HCT116 (cell line): ENCODE data around the gene MEF2D. TPM values are rescaled to one million over a fixed set of nuclear protein-coding genes. Genes with fewer than 3 reads are reported as not detected.

ENCODE experiments used
- ATAC-seq: fragments of 200-7000 bp; cut with Tn5 transposase; 2 replicates; pipeline ENCODE4 v1.9.1; 2020; ENCODE audit warnings: mild to moderate bottlenecking, moderate library complexity
- BruUV-seq: library from RNA; stranded (reverse); fragments of 400-500 nt; replicated peaks from 2 replicates; lab custom pipeline; 2021; lab: Mats Ljungman, UMichigan
- CTCF ChIA-PET: fragments of 300-600 bp; sonication (Branson Sonifier 250); formaldehyde crosslinking; loops from one replicate; lab custom pipeline; 2021; ENCODE audit warnings: antibody characterized with exemption; lab: Charles Lee
- POLR2A ChIA-PET: fragments of 300-600, 350-600 bp; sonication (Branson Sonifier 250); formaldehyde crosslinking; loops from one replicate; lab custom pipeline; 2021; ENCODE audit warnings: antibody characterized with exemption; lab: Charles Lee
- RAD21 ChIA-PET, 2 experiments: fragments of 300-600 bp; sonication (Branson Sonifier 250); formaldehyde crosslinking; loops; one replicate each; lab custom pipeline; 2023; ENCODE audit warnings: low total read pairs in 2 of 2; ENCODE audit not compliant: uncharacterized antibody in 2 of 2, unreplicated experiment in 2 of 2, low non-redundant PET in 1 of 2; lab: Charles Lee
- DNase-seq: peaks from one replicate; pipeline ENCODE4 v3.0.0-alpha.2; 2010; ENCODE audit warnings: low read depth, low spot score
- H2AFZ ChIP-seq: fragments of 200-600 bp; shearing (Covaris generic), sonication (generic); 2 replicates; pipeline ENCODE4 v1.6.1; 2017; ENCODE audit warnings: low read depth, mixed run types, mixed read lengths, antibody characterized with exemption, low read length; ENCODE audit not compliant: poor library complexity, severe bottlenecking
- H3K27ac ChIP-seq: 2 replicates; pipeline ENCODE4 v1.5.1; 2012; ENCODE audit warnings: low read depth, low read length
- H3K27me3 ChIP-seq: fragments of 200-600 bp; sonication (generic); 2 replicates; pipeline ENCODE4 v1.6.1; 2016; ENCODE audit warnings: mixed run types, low read length, mixed read lengths; ENCODE audit not compliant: insufficient read depth
- H3K36me3 ChIP-seq, 2 experiments: fragments of 200-500 bp in 1 of 2; fragments of 200-600 bp in 1 of 2; sonication (Bioruptor generic) in 1 of 2; sonication (generic) in 1 of 2; 2 replicates each; pipeline versions ENCODE4 v1.5.1 to v1.6.1; 2014 to 2016; ENCODE audit warnings: low read length in 2 of 2, inconsistent platforms in 1 of 2, mixed read lengths in 1 of 2, mixed run types in 1 of 2; ENCODE audit not compliant: insufficient read depth in 2 of 2, control insufficient read depth in 1 of 2
- H3K4me1 ChIP-seq, 2 experiments: fragments of 200-600 bp in 1 of 2; sonication (generic) in 1 of 2; 2 replicates each; pipeline versions ENCODE4 v1.5.1 to v1.6.1; 2012 to 2017; ENCODE audit warnings: low read length in 2 of 2, inconsistent platforms in 1 of 2, mild to moderate bottlenecking in 1 of 2, mixed read lengths in 1 of 2, mixed run types in 1 of 2, moderate library complexity in 1 of 2; ENCODE audit not compliant: insufficient read depth in 2 of 2, control insufficient read depth in 1 of 2
- H3K4me2 ChIP-seq: fragments of 200-600 bp; sonication (generic); 2 replicates; pipeline ENCODE4 v1.6.1; 2017; ENCODE audit warnings: mixed run types, low read length, mixed read lengths
- H3K4me3 ChIP-seq, 2 experiments: fragments of 200-600 bp in 1 of 2; sonication (generic) in 1 of 2; replicated peaks in 1 of 2; 2 replicates each; pipeline ENCODE4 v1.5.1; 2011 to 2016; ENCODE audit warnings: low read length in 2 of 2, control low read depth in 1 of 2, low read depth in 1 of 2, mild to moderate bottlenecking in 1 of 2, mixed read lengths in 1 of 2, mixed run types in 1 of 2
- H3K79me2 ChIP-seq: fragments of 200-600 bp; sonication (generic); 2 replicates; pipeline ENCODE4 v1.6.1; 2017; ENCODE audit warnings: mild to moderate bottlenecking, mixed run types, low read length, moderate library complexity, mixed read lengths; ENCODE audit not compliant: insufficient read depth
- H3K9ac ChIP-seq: fragments of 200-600 bp; sonication (generic); 2 replicates; pipeline ENCODE4 v1.6.1; 2016; ENCODE audit warnings: low read length, mixed read lengths
- H3K9me2 ChIP-seq: fragments of 200-600 bp; sonication (generic), shearing (Covaris generic); 2 replicates; pipeline ENCODE4 v1.6.1; 2017; ENCODE audit warnings: mixed run types, mild to moderate bottlenecking, moderate library complexity; ENCODE audit not compliant: insufficient read depth
- H3K9me3 ChIP-seq, 2 experiments: fragments of 200-500 bp in 1 of 2; fragments of 200-600 bp in 1 of 2; sonication (Bioruptor generic) in 1 of 2; sonication (generic) in 1 of 2; 2 replicates each; pipeline ENCODE4 v1.6.1; 2014 to 2017; ENCODE audit warnings: low read length in 2 of 2, mixed read lengths in 2 of 2, inconsistent platforms in 1 of 2, low read depth in 1 of 2, mild to moderate bottlenecking in 1 of 2, mixed run types in 1 of 2, moderate library complexity in 1 of 2; ENCODE audit not compliant: control insufficient read depth in 1 of 2, insufficient read depth in 1 of 2
- H4K20me1 ChIP-seq: fragments of 200-600 bp; sonication (generic), shearing (Covaris generic); 2 replicates; pipeline ENCODE4 v1.6.1; 2017; ENCODE audit warnings: mixed run types, mild to moderate bottlenecking, moderate library complexity; ENCODE audit not compliant: insufficient read depth
- CBX3 ChIP-seq: IDR thresholded peaks from 2 replicates; pipeline ENCODE4 v1.6.1; 2012; ENCODE audit warnings: low read depth
- CEBPB ChIP-seq: IDR thresholded peaks from 2 replicates; pipeline ENCODE4 v1.6.1; 2012; ENCODE audit warnings: low read depth
- EGR1 ChIP-seq: IDR thresholded peaks from 2 replicates; pipeline ENCODE4 v1.6.1; 2012; ENCODE audit warnings: low read depth
- ELF1 ChIP-seq: IDR thresholded peaks from 2 replicates; pipeline ENCODE4 v1.6.1; 2012; ENCODE audit warnings: low read depth, borderline replicate concordance
- EZH2 ChIP-seq: fragments of 200-600 bp; sonication (generic); IDR thresholded peaks from 2 replicates; pipeline ENCODE4 v1.6.1; 2017; ENCODE audit warnings: antibody characterized with exemption, mixed run types
- EZH2phosphoT487 ChIP-seq: fragments of 200-600 bp; IDR thresholded peaks from 2 replicates; pipeline ENCODE4 v1.6.1; 2018; ENCODE audit warnings: antibody characterized with exemption, borderline replicate concordance
- FOSL1 ChIP-seq: IDR thresholded peaks from 2 replicates; pipeline ENCODE4 v1.6.1; 2012; ENCODE audit warnings: low read depth
- JUND ChIP-seq: IDR thresholded peaks from 2 replicates; pipeline ENCODE4 v1.6.1; 2012
- POLR2A ChIP-seq: IDR thresholded peaks from 2 replicates; pipeline ENCODE4 v1.7.0; 2011; ENCODE audit warnings: borderline replicate concordance; ENCODE audit not compliant: insufficient read depth, insufficient read length; ENCODE audit errors: extremely low read depth
- SP1 ChIP-seq: IDR thresholded peaks from 2 replicates; pipeline ENCODE4 v1.6.1; 2012; ENCODE audit warnings: low read depth
- SRF ChIP-seq: IDR thresholded peaks from 2 replicates; pipeline ENCODE4 v1.6.1; 2012; ENCODE audit warnings: low read depth
- TCF7L2 ChIP-seq: IDR thresholded peaks from 2 replicates; pipeline ENCODE4 v1.7.0; 2011; ENCODE audit warnings: borderline replicate concordance, inconsistent platforms; ENCODE audit not compliant: insufficient read depth, insufficient read length; ENCODE audit errors: extremely low read depth
- YY1 ChIP-seq: IDR thresholded peaks from 2 replicates; pipeline ENCODE4 v1.6.1; 2011; ENCODE audit warnings: low read length, low read depth, moderate library complexity, mild to moderate bottlenecking; ENCODE audit not compliant: insufficient replicate concordance; ENCODE audit errors: extremely low read depth
- ZFX ChIP-seq: fragments of 450-650 bp; IDR thresholded peaks from 2 replicates; pipeline ENCODE4 v1.6.1; 2017
- intact Hi-C: fragments of 100-400 bp; cut with micrococcal nuclease; formaldehyde crosslinking; loops from 2 replicates; pipeline ENCODE4 v1.10.0; 2022
- total RNA-seq: library from RNA; stranded (reverse); gene quantifications from one replicate; pipeline ENCODE4 v1.2.1, GENCODE V29; 2021; ENCODE audit not compliant: unreplicated experiment
- TF ChIP-seq, protein P1 (sequence below), 3 experiments: fragments of 200-600 bp in 1 of 3; sonication (generic) in 1 of 3; IDR thresholded peaks in 2 of 3; conservative IDR thresholded peaks in 1 of 3; 2 replicates each; pipeline ENCODE4 v1.5.1; 2012 to 2017; ENCODE audit warnings: low read depth in 2 of 3, low read length in 2 of 3, antibody characterized with exemption in 1 of 3, borderline replicate concordance in 1 of 3, control low read depth in 1 of 3, mild to moderate bottlenecking in 1 of 3, mixed read lengths in 1 of 3, mixed run types in 1 of 3, moderate library complexity in 1 of 3; ENCODE audit not compliant: insufficient read depth in 1 of 3
- TF ChIP-seq, protein P2 (sequence below): IDR thresholded peaks from 2 replicates; pipeline ENCODE4 v1.6.1; 2012; ENCODE audit warnings: low read depth
- TF ChIP-seq, protein P3 (sequence below): IDR thresholded peaks from 2 replicates; pipeline ENCODE4 v1.6.1; 2012

The MEF2D gene
- total RNA-seq, 1 experiment from 2014 or later = 44.2 TPM

DNA sequence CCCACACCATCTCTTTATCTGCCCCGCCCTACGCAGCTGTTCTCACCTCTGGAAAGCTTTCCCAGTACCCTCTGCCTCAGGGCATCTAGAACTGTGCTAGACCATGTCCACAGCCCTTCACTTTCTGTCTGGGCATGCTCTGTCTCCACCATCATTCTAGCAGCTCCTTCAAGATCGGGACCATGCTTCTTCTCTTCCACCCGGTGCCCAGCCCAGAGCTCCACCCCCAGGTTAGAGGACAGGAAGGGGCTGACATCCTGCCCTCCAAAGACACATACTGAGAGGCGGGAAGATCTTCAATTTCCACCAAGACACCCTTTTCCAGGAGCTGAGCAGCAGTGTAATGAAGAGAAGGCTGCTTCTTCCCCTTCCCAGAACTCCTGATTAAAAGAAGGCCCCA lies 27.7 kb upstream of the MEF2D start:
- no peak for ATAC-seq
- Histone ChIP-seq H3K9ac (no peak overlapping the region), H3K4me1 (no peaks in the 10 kb centered on the region; a peak in 1 of 4 replicates), H4K20me1 (no peaks in the 10 kb centered on the region), H3K36me3 (peaks cover 16 to 43% of the 10 kb centered on the region in 2 experiments; a peak in 3 of 4 replicates), H3K9me2 (no peaks in the 10 kb centered on the region), H3K27ac (no peak overlapping the region), H3K4me3 (no peak overlapping the region), H3K27me3 (no peaks in the 10 kb centered on the region), H2AFZ (no peak overlapping the region), H3K4me2 (no peak overlapping the region), H3K9me3 (no peaks in the 10 kb centered on the region), H3K79me2 (no peaks in the 10 kb centered on the region)
- DNase-seq = no peak
- TF ChIP-seq EZH2 (no peak), POLR2A (no peak), FOSL1 (no peak), SP1 (no peak), ELF1 (no peak)
- no TSS peak for BruUV-seq
- intact Hi-C loops = no loop called here
- ChIA-PET POLR2A (no interaction called here), CTCF (no interaction called here), RAD21 (no interaction called here)

DNA sequence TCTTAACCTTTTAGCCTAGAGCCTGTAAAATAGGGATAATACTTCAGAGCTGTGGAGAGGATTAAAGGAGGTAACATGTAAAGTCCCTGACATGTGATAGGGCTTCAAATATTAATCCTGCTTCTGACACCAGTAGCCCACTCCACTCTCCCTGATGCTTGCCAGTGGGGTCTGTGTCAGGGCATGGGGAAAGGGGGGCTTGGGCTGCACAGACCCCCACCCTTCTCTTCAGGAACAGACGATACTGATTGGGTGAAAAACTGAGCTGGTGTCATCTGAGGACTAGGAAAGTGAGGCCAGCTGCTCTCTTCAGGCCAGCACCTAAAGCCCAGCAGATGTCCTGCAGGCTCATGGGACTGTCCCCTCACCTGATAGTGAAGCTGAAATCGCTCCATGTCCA lies 27.0 kb upstream of the MEF2D start:
- DNase-seq (no peak), ATAC-seq (no peak)
- no peak overlapping the region for H3K4me3 ChIP-seq
- H3K9me2 ChIP-seq = no peaks in the 10 kb centered on the region
- ChIA-PET CTCF (no interaction called here), POLR2A (no interaction called here), RAD21 (interaction anchor here in 1 of 2 experiments (0.7 kb wide), 1 partner anchor 145 kb away, joined by 4 read pairs; no protein-coding TSS in a partner anchor)
- H3K9me3 ChIP-seq = no peaks in the 10 kb centered on the region
- H2AFZ ChIP-seq = no peak overlapping the region
- H3K4me1 ChIP-seq = no peaks in the 10 kb centered on the region; a peak in 1 of 4 replicates
- no peak overlapping the region for H3K9ac ChIP-seq
- TF ChIP-seq FOSL1 (no peak), CEBPB (no peak), POLR2A (no peak), CBX3 (no peak), ZFX (no peak), EZH2phosphoT487 (no peak), EGR1 (no peak), YY1 (no peak), JUND (no peak), SP1 (no peak), SRF (no peak), TCF7L2 (no peak)
- TF ChIP-seq, protein P1, sequence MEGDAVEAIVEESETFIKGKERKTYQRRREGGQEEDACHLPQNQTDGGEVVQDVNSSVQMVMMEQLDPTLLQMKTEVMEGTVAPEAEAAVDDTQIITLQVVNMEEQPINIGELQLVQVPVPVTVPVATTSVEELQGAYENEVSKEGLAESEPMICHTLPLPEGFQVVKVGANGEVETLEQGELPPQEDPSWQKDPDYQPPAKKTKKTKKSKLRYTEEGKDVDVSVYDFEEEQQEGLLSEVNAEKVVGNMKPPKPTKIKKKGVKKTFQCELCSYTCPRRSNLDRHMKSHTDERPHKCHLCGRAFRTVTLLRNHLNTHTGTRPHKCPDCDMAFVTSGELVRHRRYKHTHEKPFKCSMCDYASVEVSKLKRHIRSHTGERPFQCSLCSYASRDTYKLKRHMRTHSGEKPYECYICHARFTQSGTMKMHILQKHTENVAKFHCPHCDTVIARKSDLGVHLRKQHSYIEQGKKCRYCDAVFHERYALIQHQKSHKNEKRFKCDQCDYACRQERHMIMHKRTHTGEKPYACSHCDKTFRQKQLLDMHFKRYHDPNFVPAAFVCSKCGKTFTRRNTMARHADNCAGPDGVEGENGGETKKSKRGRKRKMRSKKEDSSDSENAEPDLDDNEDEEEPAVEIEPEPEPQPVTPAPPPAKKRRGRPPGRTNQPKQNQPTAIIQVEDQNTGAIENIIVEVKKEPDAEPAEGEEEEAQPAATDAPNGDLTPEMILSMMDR (IDR thresholded peaks at IDR 0.05 in 2 of 3, conservative IDR thresholded peaks at IDR 0.05 in 1 of 3; ENCODE audit: borderline replicate concordance in 1 of 3, insufficient read depth in 1 of 3, low read depth in 2 of 3, low read length in 2 of 3) = no peak
- TF ChIP-seq, protein P2, sequence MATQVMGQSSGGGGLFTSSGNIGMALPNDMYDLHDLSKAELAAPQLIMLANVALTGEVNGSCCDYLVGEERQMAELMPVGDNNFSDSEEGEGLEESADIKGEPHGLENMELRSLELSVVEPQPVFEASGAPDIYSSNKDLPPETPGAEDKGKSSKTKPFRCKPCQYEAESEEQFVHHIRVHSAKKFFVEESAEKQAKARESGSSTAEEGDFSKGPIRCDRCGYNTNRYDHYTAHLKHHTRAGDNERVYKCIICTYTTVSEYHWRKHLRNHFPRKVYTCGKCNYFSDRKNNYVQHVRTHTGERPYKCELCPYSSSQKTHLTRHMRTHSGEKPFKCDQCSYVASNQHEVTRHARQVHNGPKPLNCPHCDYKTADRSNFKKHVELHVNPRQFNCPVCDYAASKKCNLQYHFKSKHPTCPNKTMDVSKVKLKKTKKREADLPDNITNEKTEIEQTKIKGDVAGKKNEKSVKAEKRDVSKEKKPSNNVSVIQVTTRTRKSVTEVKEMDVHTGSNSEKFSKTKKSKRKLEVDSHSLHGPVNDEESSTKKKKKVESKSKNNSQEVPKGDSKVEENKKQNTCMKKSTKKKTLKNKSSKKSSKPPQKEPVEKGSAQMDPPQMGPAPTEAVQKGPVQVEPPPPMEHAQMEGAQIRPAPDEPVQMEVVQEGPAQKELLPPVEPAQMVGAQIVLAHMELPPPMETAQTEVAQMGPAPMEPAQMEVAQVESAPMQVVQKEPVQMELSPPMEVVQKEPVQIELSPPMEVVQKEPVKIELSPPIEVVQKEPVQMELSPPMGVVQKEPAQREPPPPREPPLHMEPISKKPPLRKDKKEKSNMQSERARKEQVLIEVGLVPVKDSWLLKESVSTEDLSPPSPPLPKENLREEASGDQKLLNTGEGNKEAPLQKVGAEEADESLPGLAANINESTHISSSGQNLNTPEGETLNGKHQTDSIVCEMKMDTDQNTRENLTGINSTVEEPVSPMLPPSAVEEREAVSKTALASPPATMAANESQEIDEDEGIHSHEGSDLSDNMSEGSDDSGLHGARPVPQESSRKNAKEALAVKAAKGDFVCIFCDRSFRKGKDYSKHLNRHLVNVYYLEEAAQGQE = no peak
- TF ChIP-seq, protein P3, sequence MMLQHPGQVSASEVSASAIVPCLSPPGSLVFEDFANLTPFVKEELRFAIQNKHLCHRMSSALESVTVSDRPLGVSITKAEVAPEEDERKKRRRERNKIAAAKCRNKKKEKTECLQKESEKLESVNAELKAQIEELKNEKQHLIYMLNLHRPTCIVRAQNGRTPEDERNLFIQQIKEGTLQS = no peak
- intact Hi-C loops = no loop called here
- H3K36me3 ChIP-seq = peaks cover 14 to 38% of the 10 kb centered on the region in 2 experiments; a peak in 3 of 4 replicates
- no peaks in the 10 kb centered on the region for H4K20me1 ChIP-seq
- no peaks in the 10 kb centered on the region for H3K27me3 ChIP-seq
- no peak overlapping the region for H3K4me2 ChIP-seq
- no peaks in the 10 kb centered on the region for H3K79me2 ChIP-seq
- H3K27ac ChIP-seq = no peak overlapping the region
- BruUV-seq = no TSS peak
